Measurements from ENCODE around the gene ORMDL1. TPM values are rescaled to one million over a fixed set of nuclear protein-coding genes. Genes with fewer than 3 reads are reported as not detected.

Gene ORMDL1
- total and polyA plus RNA-seq, 7 experiments from 2014 or later, result 70.5 to 208 (median 112) TPM

DNA sequence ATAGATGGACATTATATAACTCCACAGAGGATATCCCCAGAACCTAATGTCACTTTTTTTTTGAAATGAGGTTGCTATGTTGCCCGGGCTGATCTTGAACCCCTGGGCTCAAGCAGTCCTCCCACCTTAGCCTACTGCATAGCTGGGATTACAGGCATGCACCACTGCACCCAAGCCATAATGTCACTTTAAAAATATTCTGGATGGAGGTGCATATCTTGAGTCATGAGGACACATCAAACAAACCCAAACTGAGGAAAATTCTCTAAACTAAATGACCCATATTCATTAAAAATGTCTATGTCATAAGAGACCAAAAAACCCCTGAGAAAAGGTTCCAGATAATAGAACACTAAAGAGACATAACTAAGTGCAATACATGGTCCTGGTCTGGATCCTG is 57.9 kb downstream of the ORMDL1 start:
- H3K36me3 ChIP-seq (ENCODE audit: control insufficient read depth in 2 of 3, insufficient read depth in 3 of 3, low read length in 3 of 3), result no peaks in the 10 kb centered on the region
- no peaks in the 10 kb centered on the region for H3K9me3 ChIP-seq (ENCODE audit: control insufficient read depth in 2 of 3, low read length in 3 of 3)
- H3K36me3 Mint-ChIP-seq, result peaks cover 0 to 17% (median 4%) of the 10 kb centered on the region in 5 donors
- H3K4me3 Mint-ChIP-seq, result no peak overlapping the region
- no peaks in the 10 kb centered on the region for H3K4me1 ChIP-seq (ENCODE audit: control insufficient read depth in 2 of 2, insufficient read depth in 2 of 2, low read length in 2 of 2)
- H3K27ac Mint-ChIP-seq, result no peak overlapping the region
- H3K27me3 ChIP-seq (ENCODE audit: control insufficient read depth in 2 of 2, insufficient read depth in 2 of 2, low read length in 2 of 2), result no peaks in the 10 kb centered on the region
- H3K27ac ChIP-seq (ENCODE audit: low read depth, low read length), result no peak overlapping the region
- ChIA-PET CTCF (no interaction called here), POLR2A (no interaction called here)
- ATAC-seq (no peak), DNase-seq (no peak)
- no peaks in the 10 kb centered on the region for H3K9me3 Mint-ChIP-seq
- no peak overlapping the region for H3K4me3 ChIP-seq (ENCODE audit: low read length)
- H3K27me3 Mint-ChIP-seq, result no peaks in the 10 kb centered on the region
- intact Hi-C loops (cut with micrococcal nuclease), result no loop called here
- H3K4me1 Mint-ChIP-seq, result peaks cover 0 to 3% (median 0%) of the 10 kb centered on the region in 7 donors

DNA sequence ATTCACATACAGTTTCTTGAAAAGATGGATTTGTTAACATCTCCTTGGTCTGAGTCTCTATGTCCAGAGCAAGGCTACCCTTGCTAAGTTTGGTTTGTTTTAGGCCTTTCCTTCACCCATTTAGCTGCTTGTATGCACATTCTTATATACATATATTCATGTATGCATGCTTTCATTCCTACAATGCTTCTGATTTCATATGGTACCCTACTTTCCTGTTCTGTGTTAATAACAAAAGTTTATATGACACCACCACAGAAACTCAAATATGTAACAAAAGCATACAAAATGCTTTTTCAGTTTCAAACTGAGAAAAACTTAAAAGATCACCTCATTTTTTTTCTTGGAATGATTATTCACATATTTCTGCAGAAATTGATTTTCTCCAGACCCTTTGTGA is 60.9 kb downstream of the ORMDL1 start:
- H3K4me1 ChIP-seq (ENCODE audit: control insufficient read depth in 2 of 2, insufficient read depth in 2 of 2, low read length in 2 of 2), result no peaks in the 10 kb centered on the region
- ChIA-PET CTCF (no interaction called here), POLR2A (no interaction called here)
- no peak overlapping the region for H3K4me3 ChIP-seq (ENCODE audit: low read length)
- H3K27ac Mint-ChIP-seq, result no peak overlapping the region
- H3K27ac ChIP-seq (ENCODE audit: low read depth, low read length), result no peak overlapping the region
- H3K4me1 Mint-ChIP-seq, result peaks cover 0 to 3% (median 0%) of the 10 kb centered on the region in 7 donors
- no peak for DNase-seq
- peaks cover 0 to under 1% (median 0%) of the 10 kb centered on the region in 11 donors for H3K9me3 Mint-ChIP-seq
- no peaks in the 10 kb centered on the region for H3K36me3 ChIP-seq (ENCODE audit: control insufficient read depth in 2 of 3, insufficient read depth in 3 of 3, low read length in 3 of 3)
- no peaks in the 10 kb centered on the region for H3K27me3 ChIP-seq (ENCODE audit: control insufficient read depth in 2 of 2, insufficient read depth in 2 of 2, low read length in 2 of 2)
- intact Hi-C loops (cut with micrococcal nuclease), result no loop called here
- no peak overlapping the region for H3K4me3 Mint-ChIP-seq
- H3K9me3 ChIP-seq (ENCODE audit: control insufficient read depth in 2 of 3, low read length in 3 of 3), result no peaks in the 10 kb centered on the region
- peaks cover 0 to 17% (median 5%) of the 10 kb centered on the region in 5 donors for H3K36me3 Mint-ChIP-seq
- no peak for ATAC-seq
- H3K27me3 Mint-ChIP-seq, result no peaks in the 10 kb centered on the region

Other genes starting within 250 kb of the ORMDL1 start
- 10 to 100 TPM in 4 of 5 experiments, 1 to 10 TPM in 1; 4.2 to 38.0 (median 24.4) TPM for gene SLC40A1, start 203.6 kb downstream of the ORMDL1 start, total RNA-seq
- gene SLC40A1, start 203.6 kb downstream of the ORMDL1 start, polyA plus RNA-seq, result 100 to 1,000 TPM; 101 to 117 TPM
- 10 to 100 TPM; 24.0 to 48.9 (median 40.7) TPM for gene ASNSD1, start 122.9 kb downstream of the ORMDL1 start, total RNA-seq
- 10 to 100 TPM; 50.6 to 69.3 TPM for gene ASNSD1, start 122.9 kb downstream of the ORMDL1 start, polyA plus RNA-seq
- gene ANKAR, start 109.7 kb downstream of the ORMDL1 start, total RNA-seq, result 10 to 100 TPM in 3 of 5 experiments, 1 to 10 TPM in 2; 4.3 to 17.9 (median 10.3) TPM
- 1 to 10 TPM; 3.2 to 6.9 TPM for gene ANKAR, start 109.7 kb downstream of the ORMDL1 start, polyA plus RNA-seq
- gene OSGEPL1, start 21.5 kb downstream of the ORMDL1 start, total RNA-seq, result 10 to 100 TPM in 2 of 5 experiments, 1 to 10 TPM in 3; 6.8 to 24.2 (median 7.2) TPM
- 10 to 100 TPM; 16.2 to 18.2 TPM for gene OSGEPL1, start 21.5 kb downstream of the ORMDL1 start, polyA plus RNA-seq
- gene PMS1, start 111 bp upstream of the ORMDL1 start, total RNA-seq, result 10 to 100 TPM; 18.2 to 30.1 (median 22.5) TPM
- 10 to 100 TPM; 11.1 to 13.7 TPM for gene PMS1, start 111 bp upstream of the ORMDL1 start, polyA plus RNA-seq

Measured in naive thymus-derived CD4-positive, alpha-beta T cell (primary cell).